Progenitor cell of endocrine pancreas (in vitro differentiated cells): ENCODE results near the gene TMEM63A. TPM values are rescaled to one million over a fixed set of nuclear protein-coding genes. Genes with fewer than 3 reads are reported as not detected.
A peak's percentile ranks its signal among the peaks of the same experiment; 100 is the strongest.

Source experiments
- DNase-seq: peaks from one replicate; pipeline ENCODE4 v3.0.0; 2021; ENCODE audit warnings: low spot score; ENCODE audit not compliant: unreplicated experiment
- H3K27ac Mint-ChIP-seq: 2 replicates; pipeline ENCODE4 v1.8.0; 2021; ENCODE audit warnings: mild to moderate bottlenecking, moderate library complexity, mixed read lengths
- H3K27me3 Mint-ChIP-seq: 2 replicates; pipeline ENCODE4 v1.8.0; 2021; ENCODE audit warnings: mixed read lengths
- H3K36me3 Mint-ChIP-seq: 2 replicates; pipeline ENCODE4 v1.8.0; 2022; ENCODE audit warnings: mixed read lengths; ENCODE audit not compliant: insufficient read depth
- H3K4me1 Mint-ChIP-seq: 2 replicates; pipeline ENCODE4 v1.8.0; 2021; ENCODE audit warnings: low read depth, mixed read lengths
- H3K4me3 Mint-ChIP-seq: 2 replicates; pipeline ENCODE4 v1.8.0; 2021; ENCODE audit warnings: low read depth, mild to moderate bottlenecking, moderate library complexity, mixed read lengths
- H3K9me3 Mint-ChIP-seq: 2 replicates; pipeline ENCODE4 v1.8.0; 2021; ENCODE audit warnings: low read depth, mixed read lengths
- CTCF ChIP-seq: fragments of 200-600 bp; sonication (generic); IDR thresholded peaks from one replicate; pipeline ENCODE4 v1.5.0; 2021; ENCODE audit warnings: antibody characterized with exemption, mild to moderate bottlenecking; ENCODE audit not compliant: unreplicated experiment
- total RNA-seq: library from RNA; stranded (reverse); gene quantifications from 2 replicates; pipeline ENCODE4 v1.2.1, GENCODE V29; 2021

TMEM63A gene
- total RNA-seq, 1 donor from 2014 or later, result 246 TPM

- DNase-seq, result no peak
- peak; percentile 52 for TF ChIP-seq CTCF
- H3K36me3 Mint-ChIP-seq, result peaks cover 14% of the 10 kb centered on the region
- no peaks in the 10 kb centered on the region for H3K9me3 Mint-ChIP-seq
- H3K27me3 Mint-ChIP-seq, result no peaks in the 10 kb centered on the region
- H3K4me1 Mint-ChIP-seq, result peaks cover 42% of the 10 kb centered on the region
- H3K27ac Mint-ChIP-seq, result peak overlapping the region; percentile 65
- peak overlapping the region; percentile 55 for H3K4me3 Mint-ChIP-seq
Measured at GRCh38 chr1:225877580-225877979, 4.6 kb downstream of the TMEM63A start.

GRCh38 chr1:225876900-225877510 lies 5.2 kb downstream of the TMEM63A start:
- Mint-ChIP-seq H3K4me3 (no peak overlapping the region), H3K27me3 (no peaks in the 10 kb centered on the region), H3K9me3 (no peaks in the 10 kb centered on the region), H3K4me1 (peaks cover 42% of the 10 kb centered on the region), H3K36me3 (peaks cover 14% of the 10 kb centered on the region), H3K27ac (no peak overlapping the region)
- TF ChIP-seq CTCF, result no peak
- DNase-seq, result no peak

GRCh38 chr1:225875044-225875815 lies 7.0 kb downstream of the TMEM63A start:
- Mint-ChIP-seq H3K4me1 (peaks cover 39% of the 10 kb centered on the region), H3K27ac (peak overlapping the region; percentile 90), H3K4me3 (no peak overlapping the region), H3K9me3 (no peaks in the 10 kb centered on the region), H3K27me3 (no peaks in the 10 kb centered on the region), H3K36me3 (peaks cover 21% of the 10 kb centered on the region)
- no peak for TF ChIP-seq CTCF
- no peak for DNase-seq

GRCh38 chr1:225874431-225874830 lies 7.7 kb downstream of the TMEM63A start:
- Mint-ChIP-seq H3K4me1 (peaks cover 31% of the 10 kb centered on the region), H3K27ac (no peak overlapping the region), H3K36me3 (peaks cover 21% of the 10 kb centered on the region), H3K27me3 (no peaks in the 10 kb centered on the region), H3K4me3 (no peak overlapping the region), H3K9me3 (no peaks in the 10 kb centered on the region)
- TF ChIP-seq CTCF, result no peak
- no peak for DNase-seq

GRCh38 chr1:225873281-225873850 lies 8.8 kb downstream of the TMEM63A start:
- Mint-ChIP-seq H3K36me3 (peaks cover 23% of the 10 kb centered on the region), H3K27ac (no peak overlapping the region)

More at GRCh38 chr1:225873281-225873850, 8.8 kb downstream of the TMEM63A start:
- Mint-ChIP-seq H3K4me1 (peaks cover 24% of the 10 kb centered on the region), H3K4me3 (no peak overlapping the region), H3K27me3 (no peaks in the 10 kb centered on the region), H3K9me3 (no peaks in the 10 kb centered on the region)
- DNase-seq, result no peak
- no peak for TF ChIP-seq CTCF
